ENCODE results near the gene PON2. TPM values are rescaled to one million over a fixed set of nuclear protein-coding genes. Genes with fewer than 3 reads are reported as not detected.

The PON2 gene
- total and polyA plus RNA-seq, 2 of the 8 experiments (the other 6 are each of a cell fraction or from before 2014, with no cell fraction given): 20.6 to 31.0 TPM

- TF ChIP-seq SAP30 (IDR thresholded peaks at IDR 0.05; ENCODE audit: insufficient read depth, insufficient replicate concordance, low read length): no peak
Measured at GRCh38 chr7:95421000-95421846, 13.6 kb downstream of the PON2 start (continued).
